ENCODE data around the gene ARL8A.

GRCh38 chr1:202144402-202145067 lies at the start of gene ARL8A:
- TF ChIP-seq CTCF (IDR thresholded peaks at IDR 0.05) (no peak), ZFX (IDR thresholded peaks at IDR 0.05; ENCODE audit: borderline replicate concordance) (no peak)

Data from 22Rv1 (cell line).